ENCODE results near the gene SRCAP. TPM values are rescaled to one million over a fixed set of nuclear protein-coding genes. Genes with fewer than 3 reads are reported as not detected.

SRCAP gene
- polyA plus RNA-seq, 1 donor (not counting 4 experiments of a cell fraction or from before 2014, with no cell fraction given), result 1.4 TPM

GRCh38 chr16:30691907-30692306, 7.1 kb upstream of the SRCAP start:
- FAIRE-seq (no peak), DNase-seq (ENCODE audit: low read depth, low spot score) (no peak)
- dilution Hi-C loops (cut with MboI; ENCODE audit: extremely low pct_ligation_motif_present, low sequenced_read_pairs), result no loop called here

GRCh38 chr16:30692396-30693064, 6.4 kb upstream of the SRCAP start:
- DNase-seq (ENCODE audit: low read depth, low spot score) (no peak), FAIRE-seq (no peak)
- peaks cover 4% of the 10 kb centered on the region for H3K4me1 ChIP-seq (ENCODE audit: control insufficient read depth, extremely low read depth, insufficient read depth, low read length)
- H3K4me2 ChIP-seq (ENCODE audit: control insufficient read depth, extremely low read depth, insufficient read depth, low read depth, low read length), result no peak overlapping the region
- no peaks in the 10 kb centered on the region for H4K20me1 ChIP-seq (ENCODE audit: control insufficient read depth, extremely low read depth, insufficient read depth, low read length)
- dilution Hi-C loops (cut with MboI; ENCODE audit: extremely low pct_ligation_motif_present, low sequenced_read_pairs), result no loop called here
- H2AFZ ChIP-seq (ENCODE audit: control insufficient read depth, low read length), result no peak overlapping the region
- no peaks in the 10 kb centered on the region for H3K36me3 ChIP-seq (ENCODE audit: control insufficient read depth in 2 of 2, extremely low read depth in 1 of 2, insufficient read depth in 2 of 2, low read length in 2 of 2)
- TF ChIP-seq CTCF (optimal IDR thresholded peaks at IDR 0.05 in 1 of 3, IDR thresholded peaks at IDR 0.05 in 1 of 3, conservative IDR thresholded peaks at IDR 0.05 in 1 of 3; ENCODE audit: extremely low read depth in 1 of 3, insufficient read depth in 2 of 3, low read length in 3 of 3), result no peak
- H3K9me1 ChIP-seq (ENCODE audit: control insufficient read depth, extremely low read depth, insufficient read depth, low read length), result no peaks in the 10 kb centered on the region
- H3K4me3 ChIP-seq (ENCODE audit: control insufficient read depth in 2 of 3, extremely low read depth in 1 of 3, insufficient read depth in 2 of 3, low read depth in 1 of 3, low read length in 3 of 3), result no peak overlapping the region
- H3K79me2 ChIP-seq (ENCODE audit: control insufficient read depth, insufficient read depth, low read length), result no peaks in the 10 kb centered on the region
- no peaks in the 10 kb centered on the region for H3K27me3 ChIP-seq (ENCODE audit: control insufficient read depth, extremely low read depth, insufficient read depth, low read length)
- no peak overlapping the region for H3K27ac ChIP-seq (ENCODE audit: control insufficient read depth, insufficient read depth, low read length)
- H3K9ac ChIP-seq (ENCODE audit: control insufficient read depth, extremely low read depth, insufficient read depth, low read length), result no peak overlapping the region
- H3K9me3 ChIP-seq (ENCODE audit: control insufficient read depth, low read depth, low read length), result no peaks in the 10 kb centered on the region

More at GRCh38 chr16:30691907-30692306, 7.1 kb upstream of the SRCAP start:
- Histone ChIP-seq H3K9me1 (ENCODE audit: control insufficient read depth, extremely low read depth, insufficient read depth, low read length) (no peaks in the 10 kb centered on the region), H3K27me3 (ENCODE audit: control insufficient read depth, extremely low read depth, insufficient read depth, low read length) (no peaks in the 10 kb centered on the region), H4K20me1 (ENCODE audit: control insufficient read depth, extremely low read depth, insufficient read depth, low read length) (no peaks in the 10 kb centered on the region), H3K27ac (ENCODE audit: control insufficient read depth, insufficient read depth, low read length) (no peak overlapping the region), H3K4me2 (ENCODE audit: control insufficient read depth, extremely low read depth, insufficient read depth, low read depth, low read length) (no peak overlapping the region), H3K9me3 (ENCODE audit: control insufficient read depth, low read depth, low read length) (no peaks in the 10 kb centered on the region), H3K9ac (ENCODE audit: control insufficient read depth, extremely low read depth, insufficient read depth, low read length) (no peak overlapping the region), H3K4me3 (ENCODE audit: control insufficient read depth in 2 of 3, extremely low read depth in 1 of 3, insufficient read depth in 2 of 3, low read depth in 1 of 3, low read length in 3 of 3) (no peak overlapping the region), H3K36me3 (ENCODE audit: control insufficient read depth in 2 of 2, extremely low read depth in 1 of 2, insufficient read depth in 2 of 2, low read length in 2 of 2) (no peaks in the 10 kb centered on the region), H3K79me2 (ENCODE audit: control insufficient read depth, insufficient read depth, low read length) (no peaks in the 10 kb centered on the region), H2AFZ (ENCODE audit: control insufficient read depth, low read length) (no peak overlapping the region), H3K4me1 (ENCODE audit: control insufficient read depth, extremely low read depth, insufficient read depth, low read length) (no peaks in the 10 kb centered on the region)
- no peak for TF ChIP-seq CTCF (optimal IDR thresholded peaks at IDR 0.05 in 1 of 3, IDR thresholded peaks at IDR 0.05 in 1 of 3, conservative IDR thresholded peaks at IDR 0.05 in 1 of 3; ENCODE audit: extremely low read depth in 1 of 3, insufficient read depth in 2 of 3, low read length in 3 of 3)
- no peak for TF ChIP-seq EZH2 (IDR thresholded peaks at IDR 0.05; ENCODE audit: low read length)

Data from keratinocyte (primary cell).